K562 (cell line): Measurements from ENCODE around the gene HYAL4. TPM values are rescaled to one million over a fixed set of nuclear protein-coding genes. Genes with fewer than 3 reads are reported as not detected.

Experiments used
- ATAC-seq: fragments of 200-7000 bp; cut with Tn5 transposase; 3 replicates; pipeline ENCODE4 v1.9.1; 2020; ENCODE audit warnings: moderate library complexity
- BruUV-seq: library from RNA; stranded (reverse); fragments of 400-500 nt; replicated peaks from 2 replicates; lab custom pipeline; 2021; lab: Mats Ljungman, UMichigan
- CTCF ChIA-PET: fragments of 300-600 bp; formaldehyde crosslinking; extraction: SDS; loops from one replicate; lab custom pipeline; 2021; ENCODE audit warnings: low intra/inter-chr PET ratio; lab: Yijun Ruan, JAX
- POLR2A ChIA-PET: fragments of 300-600, 350-650 bp; sonication (Branson Sonifier 250); formaldehyde crosslinking; extraction: SDS; loops from one replicate; lab custom pipeline; 2021; ENCODE audit warnings: antibody characterized with exemption, inconsistent platforms; lab: Yijun Ruan, JAX
- DNase-seq, 4 experiments: peaks; one replicate each; pipeline versions ENCODE4 v3.0.0 to v3.0.0-alpha.2; 2011 to 2018; ENCODE audit warnings: low spot score in 3 of 4, mixed read lengths in 3 of 4; ENCODE audit errors: extremely low read depth in 1 of 4
- FAIRE-seq: peaks from 2 replicates; lab custom pipeline; 2011; peaks lifted over from hg19 to GRCh38; lab: Jason Lieb, UNC
- H2AFZ ChIP-seq: 2 replicates; pipeline ENCODE4 v1.6.0; 2011; ENCODE audit warnings: low read depth, low read length, control low read depth, inconsistent platforms
- H3K27ac ChIP-seq: fragments of 200-600 bp; 3 replicates; pipeline ENCODE4 v1.8.0; 2011; ENCODE audit warnings: low read depth, mild to moderate bottlenecking, control low read depth, inconsistent platforms, low read length, moderate library complexity, mixed read lengths; ENCODE audit errors: extremely low read depth
- H3K27me3 ChIP-seq, 2 experiments: fragments of 300-600 bp in 1 of 2; 2 replicates in 1 of 2; 3 replicates in 1 of 2; pipeline versions ENCODE4 v1.6.0 to v1.8.0; 2011; ENCODE audit warnings: inconsistent platforms in 2 of 2, low read length in 2 of 2, mild to moderate bottlenecking in 1 of 2, mixed read lengths in 1 of 2, moderate library complexity in 1 of 2; ENCODE audit not compliant: control insufficient read depth in 2 of 2, insufficient read depth in 2 of 2
- H3K36me3 ChIP-seq: fragments of 300-600 bp; 3 replicates; pipeline ENCODE4 v1.8.0; 2011; ENCODE audit warnings: mild to moderate bottlenecking, low read length, inconsistent platforms; ENCODE audit not compliant: control insufficient read depth, insufficient read depth
- H3K4me1 ChIP-seq, 2 experiments: fragments of 200-600 bp in 1 of 2; replicated peaks in 1 of 2; 2 replicates in 1 of 2; 3 replicates in 1 of 2; pipeline versions ENCODE4 v1.5.1 to v1.8.0; 2011; ENCODE audit warnings: inconsistent platforms in 2 of 2, low read length in 2 of 2, mild to moderate bottlenecking in 1 of 2, mixed read lengths in 1 of 2, moderate library complexity in 1 of 2; ENCODE audit not compliant: control insufficient read depth in 2 of 2, insufficient read depth in 2 of 2
- H3K4me2 ChIP-seq: 2 replicates; pipeline ENCODE4 v1.6.1; 2011; ENCODE audit warnings: low read length, control low read depth, inconsistent platforms, mixed read lengths; ENCODE audit not compliant: insufficient read depth
- H3K4me3 ChIP-seq: fragments of 200-600 bp; sonication (generic), shearing (Covaris generic); 2 replicates; pipeline ENCODE4 v1.5.1; 2016; ENCODE audit warnings: control low read depth, inconsistent platforms
- H3K79me2 ChIP-seq: fragments of 200-600 bp; 3 replicates; pipeline ENCODE4 v1.8.0; 2011; ENCODE audit warnings: low read length, inconsistent platforms; ENCODE audit not compliant: control insufficient read depth, insufficient read depth
- H3K9ac ChIP-seq, 2 experiments: 2 replicates each; pipeline versions ENCODE4 v1.6.0 to v1.6.1; 2011; ENCODE audit warnings: low read depth in 2 of 2, low read length in 2 of 2, control low read depth in 1 of 2, inconsistent platforms in 1 of 2, mild to moderate bottlenecking in 1 of 2, mixed read lengths in 1 of 2; ENCODE audit not compliant: insufficient read depth in 1 of 2
- H3K9me1 ChIP-seq: one replicate; pipeline ENCODE4 v1.6.0; 2011; ENCODE audit warnings: inconsistent platforms, mild to moderate bottlenecking, low read length, moderate library complexity; ENCODE audit not compliant: control insufficient read depth, insufficient read depth
- H3K9me3 ChIP-seq: replicated peaks from 2 replicates; pipeline ENCODE4 v1.5.1; 2011; ENCODE audit warnings: low read depth, low read length, inconsistent platforms; ENCODE audit not compliant: control insufficient read depth, insufficient read depth
- H4K20me1 ChIP-seq: replicated peaks from 2 replicates; pipeline ENCODE4 v1.6.1; 2011; ENCODE audit warnings: low read length, inconsistent platforms, mixed read lengths; ENCODE audit not compliant: control insufficient read depth, insufficient read depth
- CBX1 ChIP-seq: sonication (generic); IDR thresholded peaks from 2 replicates; pipeline ENCODE4 v1.6.1; 2016; ENCODE audit warnings: antibody characterized with exemption, low read depth, mild to moderate bottlenecking
- LCOR ChIP-seq: sonication (generic); formaldehyde crosslinking; IDR thresholded peaks from 2 replicates; pipeline ENCODE4 v1.8.0; 2022; ENCODE audit warnings: mild to moderate bottlenecking, missing genetic modification reagents
- POLR3G ChIP-seq: IDR thresholded peaks from 2 replicates; pipeline ENCODE4 v1.6.1; 2011; ENCODE audit not compliant: insufficient read length, insufficient replicate concordance; ENCODE audit errors: extremely low read depth
- RBFOX2 ChIP-seq: fragments of 200-400 bp; formaldehyde crosslinking; IDR thresholded peaks from 2 replicates; pipeline ENCODE4 v1.6.1; 2017; ENCODE audit warnings: low read depth, mild to moderate bottlenecking, low read length, moderate library complexity
- WGBS: fragments of 100-300 bp; shearing (Covaris generic); methylation state at CpG from one replicate; pipeline ENCODE4 v1.1.6; 2016; ENCODE audit warnings: low coverage, mixed read lengths; ENCODE audit not compliant: insufficient coverage; ENCODE audit errors: missing lambda C conversion rate; 5-methylcytosine and 5-hydroxymethylcytosine counted together
- in situ Hi-C: fragments of 300-500 bp; cut with MboI; formaldehyde crosslinking; loops from 4 replicates; pipeline ENCODE4 v1.15.0; 2018; ENCODE audit warnings: inconsistent platforms, mixed read lengths
- intact Hi-C: fragments of 100-400 bp; cut with micrococcal nuclease; formaldehyde crosslinking; loops from 2 replicates; pipeline ENCODE4 v1.14.2; 2022
- polyA plus RNA-seq, 8 experiments: library from polyadenylated mRNA; depleted of rRNA in 4 of 8; stranded (reverse) in 5 of 8; unstranded in 3 of 8; fragments of >200 nt; fragmentation: Nextera tagmentation in 2 of 8; fragmentation: Illumina TruSeq in 1 of 8; extraction: Ambion mirVana in 2 of 8; extraction: Trizol in 1 of 8; gene quantifications; 2 replicates each; pipeline versions ENCODE4 v1.2.1 to v1.2.3, GENCODE V29; 2011 to 2014; ENCODE audit warnings: inconsistent platforms in 1 of 8, missing spikeins in 1 of 8
- total RNA-seq, 7 experiments: library from RNA; depleted of rRNA in 6 of 7; stranded (reverse); fragments of >200 nt in 6 of 7; fragmentation: Illumina TruSeq in 2 of 7; extraction: Trizol in 2 of 7; gene quantifications; 2 replicates each; pipeline versions ENCODE4 v1.2.1 to v1.2.3, GENCODE V29; 2011 to 2021; ENCODE audit warnings: low replicate concordance in 1 of 7
- TF ChIP-seq, protein P1 (sequence below): sonication (generic); IDR thresholded peaks from 2 replicates; pipeline ENCODE4 v1.6.1; 2016
- TF ChIP-seq, protein P2 (sequence below): fragments of 450-650 bp; formaldehyde crosslinking; IDR thresholded peaks from 2 replicates; pipeline ENCODE4 v1.4.0; 2020; ENCODE audit warnings: mild to moderate bottlenecking, mixed read lengths

The HYAL4 gene
- total and polyA plus RNA-seq, 9 of the 15 experiments (the other 6 are each of a cell fraction or from before 2014, with no cell fraction given): not detected

- Histone ChIP-seq H3K4me2 (no peak overlapping the region), H3K4me1 (no peaks in the 10 kb centered on the region)
- TF ChIP-seq POLR3G (no peak), CBX1 (no peak), RBFOX2 (no peak), LCOR (no peak)
- TF ChIP-seq, protein P1, sequence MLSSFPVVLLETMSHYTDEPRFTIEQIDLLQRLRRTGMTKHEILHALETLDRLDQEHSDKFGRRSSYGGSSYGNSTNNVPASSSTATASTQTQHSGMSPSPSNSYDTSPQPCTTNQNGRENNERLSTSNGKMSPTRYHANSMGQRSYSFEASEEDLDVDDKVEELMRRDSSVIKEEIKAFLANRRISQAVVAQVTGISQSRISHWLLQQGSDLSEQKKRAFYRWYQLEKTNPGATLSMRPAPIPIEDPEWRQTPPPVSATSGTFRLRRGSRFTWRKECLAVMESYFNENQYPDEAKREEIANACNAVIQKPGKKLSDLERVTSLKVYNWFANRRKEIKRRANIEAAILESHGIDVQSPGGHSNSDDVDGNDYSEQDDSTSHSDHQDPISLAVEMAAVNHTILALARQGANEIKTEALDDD: peak; percentile 91
- TF ChIP-seq, protein P2, sequence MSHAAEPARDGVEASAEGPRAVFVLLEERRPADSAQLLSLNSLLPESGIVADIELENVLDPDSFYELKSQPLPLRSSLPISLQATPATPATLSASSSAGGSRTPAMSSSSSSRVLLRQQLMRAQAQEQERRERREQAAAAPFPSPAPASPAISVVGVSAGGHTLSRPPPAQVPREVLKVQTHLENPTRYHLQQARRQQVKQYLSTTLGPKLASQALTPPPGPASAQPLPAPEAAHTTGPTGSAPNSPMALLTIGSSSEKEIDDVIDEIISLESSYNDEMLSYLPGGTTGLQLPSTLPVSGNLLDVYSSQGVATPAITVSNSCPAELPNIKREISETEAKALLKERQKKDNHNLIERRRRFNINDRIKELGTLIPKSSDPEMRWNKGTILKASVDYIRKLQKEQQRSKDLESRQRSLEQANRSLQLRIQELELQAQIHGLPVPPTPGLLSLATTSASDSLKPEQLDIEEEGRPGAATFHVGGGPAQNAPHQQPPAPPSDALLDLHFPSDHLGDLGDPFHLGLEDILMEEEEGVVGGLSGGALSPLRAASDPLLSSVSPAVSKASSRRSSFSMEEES (CRISPR knock-in tag): peak; percentile 19; the same call in 1 of the 2 replicates
- TF ChIP-seq, all 486 proteins: peak for 2
- intact Hi-C loops (loop anchor here (2.0 kb wide), 1 partner anchor 284 kb away; no protein-coding TSS in a partner anchor), in situ Hi-C loops (loop anchor here (5.0 kb wide), 1 partner anchor 182 kb away; no protein-coding TSS in a partner anchor)
- H3K4me3 ChIP-seq: no peak overlapping the region
- ChIA-PET POLR2A (no interaction called here), CTCF (interaction anchor here (1.4 to 2.5 kb wide), 3 partner anchors 67 to 370 kb away, joined by 6 to 37 read pairs (median 10); no protein-coding TSS in a partner anchor)
- WGBS: 0% methylated on average over 3 of the region's 3 CpGs
- H3K9me1 ChIP-seq: no peaks in the 10 kb centered on the region
- H3K79me2 ChIP-seq: no peaks in the 10 kb centered on the region
- H2AFZ ChIP-seq: no peak overlapping the region
- no peak overlapping the region for H3K27ac ChIP-seq
- ATAC-seq: no peak; the same call in 2 of the 3 replicates
- no peaks in the 10 kb centered on the region for H3K36me3 ChIP-seq
- BruUV-seq: no TSS peak
- H4K20me1 ChIP-seq: no peaks in the 10 kb centered on the region
- H3K9ac ChIP-seq: no peak overlapping the region
- no peaks in the 10 kb centered on the region for H3K9me3 ChIP-seq
- no peaks in the 10 kb centered on the region for H3K27me3 ChIP-seq
- DNase-seq: no peak
- no peak for FAIRE-seq
These were observed 19.5 kb downstream of the HYAL4 start for GRCh38 chr7:123864436-123864835.
